HFFc6 (cell line): Measurements from ENCODE around the gene PDIA4. TPM values are rescaled to one million over a fixed set of nuclear protein-coding genes. Genes with fewer than 3 reads are reported as not detected.

Source experiments
- DNase-seq: peaks from one replicate; pipeline ENCODE4 v3.0.0-alpha.2; 2018
- H3K27ac Mint-ChIP-seq: 2 replicates; pipeline ENCODE4 v1.8.0; 2020; ENCODE audit warnings: mild to moderate bottlenecking, mixed read lengths
- H3K27me3 Mint-ChIP-seq: 2 replicates; pipeline ENCODE4 v1.8.0; 2021; ENCODE audit warnings: mild to moderate bottlenecking, moderate library complexity, mixed read lengths; ENCODE audit not compliant: insufficient read depth
- H3K36me3 Mint-ChIP-seq: 2 replicates; pipeline ENCODE4 v1.8.0; 2021; ENCODE audit warnings: low read depth, mixed read lengths
- H3K4me1 Mint-ChIP-seq: 2 replicates; pipeline ENCODE4 v1.8.0; 2020; ENCODE audit warnings: low read depth, mixed read lengths
- H3K4me3 Mint-ChIP-seq: 2 replicates; pipeline ENCODE4 v1.8.0; 2020; ENCODE audit warnings: mild to moderate bottlenecking, moderate library complexity, mixed read lengths
- H3K9me3 Mint-ChIP-seq: 2 replicates; pipeline ENCODE4 v1.8.0; 2020; ENCODE audit warnings: mild to moderate bottlenecking, mixed read lengths
- total RNA-seq, 6 experiments: library from RNA; stranded (reverse); fragmentation: NEBNext Ultra II Directional; extraction: Animal tissue kit (Norgen Biotek cat#: 25700); gene quantifications; 2 replicates in 1 of 6; 3 replicates in 5 of 6; pipeline ENCODE4 v1.2.3, GENCODE V29; 2021
- TF ChIP-seq, protein P1 (sequence below): fragments of 200-600 bp; sonication (generic); IDR thresholded peaks from 2 replicates; pipeline ENCODE4 v1.5.0; 2021; ENCODE audit warnings: antibody characterized with exemption, mild to moderate bottlenecking

The PDIA4 gene
- total RNA-seq, 6 experiments from 2014 or later, result 185 to 210 (median 200) TPM

DNA sequence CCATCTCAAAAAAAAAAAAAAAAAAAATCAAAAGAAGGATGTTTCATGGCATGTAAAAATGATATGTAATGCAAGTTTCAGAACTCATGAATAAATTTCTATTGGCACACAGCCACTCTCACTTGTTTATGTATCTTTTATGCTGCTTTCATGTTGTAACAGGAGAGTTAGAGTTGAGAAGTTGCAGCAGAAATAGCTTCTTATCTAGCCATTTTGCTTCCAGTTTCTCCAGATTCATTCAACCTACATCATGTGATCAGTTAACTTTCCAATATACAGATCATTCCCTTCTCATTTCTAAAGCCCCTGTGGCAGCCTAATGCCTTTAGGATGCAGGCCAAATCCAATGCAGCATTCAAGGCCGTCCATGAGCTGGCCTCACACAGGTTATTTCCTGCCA lies 31.9 kb upstream of the PDIA4 start:
- Mint-ChIP-seq H3K36me3 (no peaks in the 10 kb centered on the region), H3K4me3 (no peak overlapping the region), H3K4me1 (0 out of 2 replicates have a peak, but pooled peaks cover 4% of the 10 kb centered on the region), H3K9me3 (no peaks in the 10 kb centered on the region), H3K27me3 (peaks cover under 1% of the 10 kb centered on the region; the same call in 1 of the 2 replicates), H3K27ac (no peak overlapping the region)
- TF ChIP-seq, protein P1, sequence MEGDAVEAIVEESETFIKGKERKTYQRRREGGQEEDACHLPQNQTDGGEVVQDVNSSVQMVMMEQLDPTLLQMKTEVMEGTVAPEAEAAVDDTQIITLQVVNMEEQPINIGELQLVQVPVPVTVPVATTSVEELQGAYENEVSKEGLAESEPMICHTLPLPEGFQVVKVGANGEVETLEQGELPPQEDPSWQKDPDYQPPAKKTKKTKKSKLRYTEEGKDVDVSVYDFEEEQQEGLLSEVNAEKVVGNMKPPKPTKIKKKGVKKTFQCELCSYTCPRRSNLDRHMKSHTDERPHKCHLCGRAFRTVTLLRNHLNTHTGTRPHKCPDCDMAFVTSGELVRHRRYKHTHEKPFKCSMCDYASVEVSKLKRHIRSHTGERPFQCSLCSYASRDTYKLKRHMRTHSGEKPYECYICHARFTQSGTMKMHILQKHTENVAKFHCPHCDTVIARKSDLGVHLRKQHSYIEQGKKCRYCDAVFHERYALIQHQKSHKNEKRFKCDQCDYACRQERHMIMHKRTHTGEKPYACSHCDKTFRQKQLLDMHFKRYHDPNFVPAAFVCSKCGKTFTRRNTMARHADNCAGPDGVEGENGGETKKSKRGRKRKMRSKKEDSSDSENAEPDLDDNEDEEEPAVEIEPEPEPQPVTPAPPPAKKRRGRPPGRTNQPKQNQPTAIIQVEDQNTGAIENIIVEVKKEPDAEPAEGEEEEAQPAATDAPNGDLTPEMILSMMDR, result no peak
- no peak for DNase-seq

DNA sequence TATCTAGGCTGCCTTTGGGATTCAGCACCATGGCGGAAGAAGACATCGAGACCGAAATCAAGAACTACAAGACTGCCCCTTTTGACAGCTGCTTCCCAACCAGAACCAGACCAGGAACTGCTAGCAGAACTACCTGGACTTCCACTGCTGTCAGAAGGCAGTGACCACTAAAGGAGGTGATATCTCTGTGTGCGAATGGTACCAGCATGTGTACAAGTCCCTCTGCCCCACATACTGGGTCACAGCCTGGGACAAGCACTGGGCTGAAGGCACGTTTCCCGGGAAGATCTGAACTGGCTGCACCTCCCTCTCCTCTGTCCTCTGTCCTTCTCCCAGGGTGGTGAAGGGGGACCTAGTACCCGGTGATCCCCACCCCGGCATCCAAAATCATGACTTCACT lies 25.6 kb upstream of the PDIA4 start:
- DNase-seq, result no peak
- H3K4me3 Mint-ChIP-seq, result no peak overlapping the region
- no peaks in the 10 kb centered on the region for H3K4me1 Mint-ChIP-seq
- TF ChIP-seq, protein P1, result no peak
- H3K9me3 Mint-ChIP-seq, result no peaks in the 10 kb centered on the region
- H3K27me3 Mint-ChIP-seq, result peaks cover 5% of the 10 kb centered on the region
- no peaks in the 10 kb centered on the region for H3K36me3 Mint-ChIP-seq
- no peak overlapping the region for H3K27ac Mint-ChIP-seq

DNA sequence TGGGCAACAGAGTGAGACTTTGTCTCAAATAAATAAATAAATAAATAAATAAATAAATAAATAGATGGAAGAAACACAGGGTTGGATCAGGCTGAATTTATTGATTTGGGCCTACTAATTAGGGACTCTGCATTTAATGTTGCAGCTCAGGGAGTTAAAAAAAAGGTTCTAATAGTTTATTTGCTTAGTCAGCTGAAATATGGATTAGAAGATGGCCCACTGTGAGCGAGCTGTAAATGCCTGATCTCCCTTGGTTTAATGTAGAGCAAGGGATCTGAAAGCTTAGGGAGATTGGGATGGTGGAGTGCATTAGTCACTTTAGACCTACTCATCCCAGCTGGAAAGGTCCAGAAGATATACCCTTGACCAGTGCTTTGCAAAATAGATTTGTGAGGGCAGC lies 25.1 kb upstream of the PDIA4 start:
- no peak for DNase-seq
- H3K27ac Mint-ChIP-seq, result no peak overlapping the region
- TF ChIP-seq, protein P1, result no peak
- H3K9me3 Mint-ChIP-seq, result no peaks in the 10 kb centered on the region
- no peaks in the 10 kb centered on the region for H3K36me3 Mint-ChIP-seq
- peaks cover 8% of the 10 kb centered on the region for H3K27me3 Mint-ChIP-seq
- no peak overlapping the region for H3K4me3 Mint-ChIP-seq
- H3K4me1 Mint-ChIP-seq, result no peaks in the 10 kb centered on the region

DNA sequence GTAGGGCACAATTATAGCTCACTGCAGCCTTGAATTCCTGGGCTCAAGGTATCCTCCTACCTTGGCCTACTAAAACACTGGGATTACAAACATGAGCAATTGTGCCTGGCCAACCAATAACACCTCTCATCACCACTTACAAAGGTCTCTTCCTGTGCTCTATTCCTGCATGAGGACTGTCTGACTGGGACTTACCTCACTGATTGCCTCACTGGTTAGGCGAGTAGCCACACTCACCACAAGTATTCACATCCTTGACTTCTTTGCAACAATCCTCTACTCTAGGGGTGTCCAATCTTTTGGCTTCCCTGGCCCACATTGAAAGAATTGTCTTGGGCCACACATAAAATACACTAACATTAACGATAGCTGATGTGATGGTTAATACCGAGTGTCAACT lies 22.6 kb upstream of the PDIA4 start:
- Mint-ChIP-seq H3K4me1 (no peaks in the 10 kb centered on the region), H3K4me3 (no peak overlapping the region), H3K36me3 (no peaks in the 10 kb centered on the region), H3K27ac (no peak overlapping the region), H3K9me3 (no peaks in the 10 kb centered on the region), H3K27me3 (peaks cover 8% of the 10 kb centered on the region)
- TF ChIP-seq, protein P1, result no peak
- no peak for DNase-seq

DNA sequence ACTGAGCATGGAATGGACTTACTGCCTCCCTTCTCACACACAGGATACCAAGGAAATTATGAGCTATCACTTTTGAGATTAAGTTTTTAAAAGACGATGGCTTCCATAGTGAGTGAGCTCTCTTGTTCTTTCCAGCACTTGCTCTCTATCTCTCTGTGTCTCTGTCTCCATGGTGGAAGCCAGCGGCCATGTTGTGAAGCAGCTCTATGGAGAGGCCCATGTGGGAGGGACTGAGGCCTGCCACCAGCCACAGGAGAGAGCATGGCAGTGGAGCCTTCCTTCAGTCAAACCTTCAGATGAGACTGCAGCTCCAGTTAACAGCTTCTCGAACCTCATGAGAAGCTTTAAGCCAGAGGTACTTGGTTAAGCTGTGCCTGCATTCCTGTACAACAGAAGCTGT lies 20.5 kb upstream of the PDIA4 start:
- Mint-ChIP-seq H3K27ac (no peak overlapping the region), H3K36me3 (no peaks in the 10 kb centered on the region), H3K9me3 (no peaks in the 10 kb centered on the region), H3K4me3 (no peak overlapping the region), H3K27me3 (peaks cover 6% of the 10 kb centered on the region), H3K4me1 (peaks cover 6% of the 10 kb centered on the region)
- TF ChIP-seq, protein P1, result no peak
- no peak for DNase-seq

DNA sequence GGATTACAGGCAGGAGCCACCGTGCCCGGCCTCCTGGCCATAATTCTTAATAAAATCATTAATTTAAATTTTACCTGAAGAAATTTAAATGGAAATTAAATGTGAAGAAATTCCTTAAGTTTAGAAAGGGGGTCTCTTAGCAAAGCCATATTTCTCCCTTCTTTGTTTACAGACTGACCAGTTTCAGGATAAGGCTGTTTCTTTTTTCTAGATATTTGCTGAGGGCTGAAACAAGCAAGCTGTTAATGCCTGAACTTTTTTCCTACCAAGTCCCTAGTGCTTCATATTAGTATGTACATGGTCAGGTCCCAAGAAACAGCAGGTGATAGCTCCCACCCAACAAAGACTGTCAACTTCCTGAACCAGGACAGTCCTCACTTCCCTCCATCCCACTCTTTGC lies 18.1 kb upstream of the PDIA4 start:
- Mint-ChIP-seq H3K9me3 (no peaks in the 10 kb centered on the region), H3K27me3 (peaks cover 5% of the 10 kb centered on the region), H3K27ac (no peak overlapping the region), H3K4me3 (no peak overlapping the region), H3K4me1 (peaks cover 6% of the 10 kb centered on the region), H3K36me3 (no peaks in the 10 kb centered on the region)
- TF ChIP-seq, protein P1, result no peak
- no peak for DNase-seq
